Nucleus accumbens (tissue), 56 donors: Measurements from ENCODE around the gene TM4SF18.
"Not testable (repeated sequence)": the region's sequence is repeated elsewhere in the genome, so short reads cannot be mapped to it uniquely, and the experiment has no call there.

Source experiments
- DNase-seq, 56 donors: peaks; one replicate each; lab custom pipeline; 2025; lab: John Stamatoyannopoulos, UW

TM4SF18 gene

GRCh38 chr3:149333176-149333859 lies at the start of gene TM4SF18:
Gene TM4SF18 (minus strand): TSS chr3:149333636. CDS start chr3:149333382, 254 bp downstream.
- peak in 3 of 56 donors; percentile 2 to 4 (median 3) for DNase-seq

GRCh38 chr3:149382518-149382917 lies 49.1 kb upstream of the TM4SF18 start:
- no peak for DNase-seq

- no peak for DNase-seq
Observed at GRCh38 chr3:149382101-149382467, 48.6 kb upstream of the TM4SF18 start.

- no peak for DNase-seq
Observed at GRCh38 chr3:149381173-149382100, 48.0 kb upstream of the TM4SF18 start.

GRCh38 chr3:149380220-149380619 lies 46.8 kb upstream of the TM4SF18 start:
- DNase-seq: not testable (repeated sequence)

GRCh38 chr3:149378478-149379309 lies 45.3 kb upstream of the TM4SF18 start:
- DNase-seq: no peak

- no peak for DNase-seq
Observed at GRCh38 chr3:149377408-149378364, 44.2 kb upstream of the TM4SF18 start, which contains the start of gene TM4SF1. Gene TM4SF1 (minus strand): TSS chr3:149377649. CDS start chr3:149377547, 102 bp downstream.

GRCh38 chr3:149376718-149377407 lies 43.4 kb upstream of the TM4SF18 start:
- DNase-seq: no peak

- DNase-seq: no peak
Observed at GRCh38 chr3:149375501-149376196, 42.2 kb upstream of the TM4SF18 start.

- DNase-seq: no peak
Observed at GRCh38 chr3:149374793-149375500, 41.5 kb upstream of the TM4SF18 start.

- no peak for DNase-seq
Observed at GRCh38 chr3:149374391-149374790, 41.0 kb upstream of the TM4SF18 start.

GRCh38 chr3:149373235-149374125 lies 40.0 kb upstream of the TM4SF18 start:
- DNase-seq: no peak

GRCh38 chr3:149371723-149372114 lies 38.3 kb upstream of the TM4SF18 start:
- DNase-seq: no peak

GRCh38 chr3:149371001-149371722 lies 37.7 kb upstream of the TM4SF18 start:
- peak in 1 of 56 donors; percentile 1 for DNase-seq

- no peak for DNase-seq
Observed at GRCh38 chr3:149369991-149370866, 36.8 kb upstream of the TM4SF18 start.
